ENCODE measurements around the gene NECTIN1.

The NECTIN1 gene

DNA sequence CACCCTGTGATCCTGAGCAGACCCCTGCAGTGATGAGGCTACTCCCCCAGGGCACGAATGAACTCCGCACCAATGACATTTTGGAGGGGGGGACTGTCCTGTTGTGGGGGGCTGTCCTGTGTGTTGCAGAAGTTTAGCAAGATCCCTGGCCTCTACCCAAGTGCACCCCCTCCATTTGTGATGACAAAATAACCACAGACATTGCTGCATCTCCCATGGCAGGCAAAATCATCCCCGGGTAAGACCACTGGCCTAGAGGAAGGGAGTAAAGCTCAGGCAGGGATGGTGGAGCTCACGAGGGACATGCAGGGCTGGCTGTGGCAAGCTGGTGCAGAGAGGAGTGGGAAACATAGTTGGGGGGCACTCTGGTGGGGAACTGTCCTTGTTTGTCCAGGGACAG is 40.6 kb downstream of the NECTIN1 start:
- DNase-seq, result no peak

DNA sequence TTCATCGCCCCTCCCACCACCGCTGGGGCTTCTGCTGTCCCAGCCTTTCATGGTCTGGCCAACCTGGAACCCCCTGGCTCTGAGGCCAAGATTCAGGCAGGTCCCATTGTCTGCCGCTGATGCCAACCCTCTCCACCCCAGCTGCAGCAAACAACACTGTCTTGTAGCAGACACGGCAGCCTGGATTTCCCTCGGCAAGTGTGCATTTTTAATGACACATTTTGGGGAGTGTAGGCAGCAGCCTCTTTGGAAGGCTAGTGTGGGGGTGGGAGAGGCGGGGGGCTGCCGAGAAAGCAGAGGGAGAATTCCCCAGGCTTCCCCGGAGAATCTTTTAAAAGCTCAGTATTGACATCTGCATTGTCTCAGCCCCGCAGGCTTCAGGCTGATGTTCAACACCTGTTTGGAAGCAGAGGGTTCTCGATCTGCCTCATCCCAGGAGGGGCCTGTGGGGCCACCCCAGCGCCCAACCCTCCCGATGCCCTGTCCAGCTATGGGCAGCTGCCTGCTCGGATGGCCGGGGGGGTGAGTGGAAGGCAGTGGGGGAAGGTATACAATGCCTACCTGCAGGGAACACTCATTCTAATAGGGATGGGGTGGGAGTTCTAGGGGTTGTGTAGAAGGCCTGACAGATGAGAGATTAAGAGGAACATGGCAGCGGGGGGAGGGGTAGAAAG is 41.5 kb downstream of the NECTIN1 start:
- DNase-seq, result no peak

GRCh38 chr11:119686177-119686882 is 42.7 kb downstream of the NECTIN1 start:
- no peak for DNase-seq

- DNase-seq, result no peak
These were observed 43.8 kb downstream of the NECTIN1 start for GRCh38 chr11:119685111-119685746.

- no peak for DNase-seq
These were observed 44.5 kb downstream of the NECTIN1 start for GRCh38 chr11:119684361-119685110.

- DNase-seq, result no peak
These were observed 45.2 kb downstream of the NECTIN1 start for GRCh38 chr11:119683783-119684182.

- no peak for DNase-seq
These were observed 47.6 kb downstream of the NECTIN1 start for GRCh38 chr11:119681361-119681910.

GRCh38 chr11:119680541-119681360 is 48.2 kb downstream of the NECTIN1 start:
- no peak for DNase-seq

- no peak for DNase-seq
These were observed 49.7 kb downstream of the NECTIN1 start for GRCh38 chr11:119679346-119679745.

DNA sequence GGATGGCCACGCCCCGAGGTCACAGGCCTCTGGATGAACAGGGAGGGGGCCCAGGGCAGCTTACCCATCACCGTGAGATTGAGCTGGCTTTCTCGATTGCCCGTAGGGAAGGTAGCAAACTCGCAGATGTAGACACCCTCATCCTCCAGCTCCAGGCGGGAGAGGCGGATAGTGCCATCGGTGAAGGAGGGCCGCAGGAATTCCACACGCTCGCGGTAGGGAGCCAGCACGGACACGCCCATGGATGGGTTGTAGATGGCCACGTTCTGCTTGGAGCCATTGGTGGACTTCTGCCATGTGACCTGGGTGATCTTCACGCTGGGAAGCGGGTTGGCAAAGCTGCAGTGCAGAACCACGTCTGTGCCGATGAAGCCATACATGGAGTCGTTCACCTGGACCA is 50.6 kb downstream of the NECTIN1 start:
- no peak for DNase-seq

- DNase-seq, result no peak
These were observed 51.2 kb downstream of the NECTIN1 start for GRCh38 chr11:119677840-119678239.

DNA sequence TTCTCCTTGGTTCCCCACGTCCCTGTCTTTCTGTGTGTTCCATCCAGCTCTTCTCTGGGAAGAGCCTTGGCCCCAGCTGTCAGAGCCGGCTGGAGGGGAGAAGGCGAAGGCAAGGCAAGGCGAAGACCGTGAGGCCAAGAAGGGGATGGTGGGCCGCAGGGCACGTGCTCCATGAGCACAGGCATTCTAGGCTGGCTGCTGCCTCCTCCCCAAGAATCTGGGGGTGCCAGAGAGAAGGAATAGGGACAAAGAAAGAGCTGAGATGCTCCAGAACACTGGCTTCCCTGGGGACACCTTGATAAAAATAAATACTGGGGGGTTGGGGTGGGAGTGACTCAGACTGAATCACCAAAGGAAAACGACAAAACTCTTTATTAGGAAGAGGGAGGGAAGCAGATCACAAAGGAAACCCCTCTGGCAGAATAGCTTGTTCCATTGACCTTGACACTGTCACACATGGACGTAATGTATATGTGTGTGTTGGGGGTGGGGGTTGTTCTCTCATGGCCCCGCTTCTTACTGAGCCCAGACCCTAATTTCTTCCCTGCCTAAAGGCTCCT is 52.5 kb downstream of the NECTIN1 start:
- DNase-seq, result no peak

- DNase-seq, result peak; percentile 19 to 34
These were observed 55.2 kb downstream of the NECTIN1 start for GRCh38 chr11:119673759-119674336.

DNA sequence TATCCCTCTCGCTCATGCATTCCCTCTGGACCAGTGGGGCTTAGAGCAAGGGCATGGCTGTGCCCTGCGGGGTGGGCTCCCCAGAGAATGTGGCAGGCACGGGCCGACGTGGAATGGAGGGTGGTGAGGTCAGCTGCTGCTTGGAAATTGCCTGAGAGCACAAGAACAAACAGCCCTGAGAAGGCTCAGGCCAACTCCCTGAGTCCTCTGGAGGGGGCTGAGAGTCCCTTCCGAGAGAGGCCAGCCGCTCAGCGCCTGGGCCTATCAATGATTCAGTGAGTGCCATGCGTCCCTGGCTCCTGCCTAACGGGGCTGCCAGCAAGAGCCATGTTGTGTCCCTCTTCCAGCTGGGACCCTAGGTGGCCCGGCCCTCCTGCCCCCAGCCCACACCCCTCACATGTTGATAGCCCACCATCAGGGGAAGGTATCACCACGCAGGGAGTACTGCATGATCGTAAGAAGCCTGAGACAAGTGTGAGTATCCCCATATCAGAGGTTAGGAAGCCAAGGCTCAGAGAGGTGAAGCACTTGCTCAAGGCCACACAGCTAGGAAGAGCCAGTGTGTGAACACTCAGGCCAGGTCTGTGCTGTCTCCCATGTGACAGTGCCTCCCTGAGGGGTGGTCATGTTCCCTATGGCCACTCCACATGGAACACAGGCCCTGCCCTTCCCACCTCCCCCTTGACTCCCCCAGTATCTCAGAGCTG is 55.8 kb downstream of the NECTIN1 start:
- no peak for DNase-seq

- no peak for DNase-seq
These were observed 56.4 kb downstream of the NECTIN1 start for GRCh38 chr11:119672597-119672996.

- no peak for DNase-seq
These were observed 57.4 kb downstream of the NECTIN1 start for GRCh38 chr11:119671561-119672015.

GRCh38 chr11:119671051-119671450 is 57.9 kb downstream of the NECTIN1 start:
- no peak for DNase-seq

DNA sequence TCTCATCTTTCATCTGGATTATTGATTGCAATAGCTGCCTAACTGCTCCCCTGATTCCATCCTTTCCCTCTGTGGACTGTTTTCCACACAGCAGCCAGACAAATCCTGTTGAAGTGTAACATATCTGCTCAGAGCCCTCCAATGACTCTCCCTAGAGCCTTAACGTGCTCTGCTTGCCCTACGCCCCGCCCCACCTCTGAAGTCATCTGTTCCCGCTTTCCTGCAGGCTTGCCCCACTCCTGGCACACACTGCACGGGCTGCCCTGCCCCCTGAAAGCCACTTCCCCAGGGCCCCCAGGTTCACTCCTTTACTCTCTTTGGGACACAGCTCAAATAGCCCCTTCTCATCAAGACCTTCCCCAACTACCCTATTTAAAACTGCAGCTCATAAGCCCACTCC is 59.5 kb downstream of the NECTIN1 start:
- DNase-seq, result no peak

GRCh38 chr11:119668676-119669075 is 60.3 kb downstream of the NECTIN1 start:
- no peak for DNase-seq

DNA sequence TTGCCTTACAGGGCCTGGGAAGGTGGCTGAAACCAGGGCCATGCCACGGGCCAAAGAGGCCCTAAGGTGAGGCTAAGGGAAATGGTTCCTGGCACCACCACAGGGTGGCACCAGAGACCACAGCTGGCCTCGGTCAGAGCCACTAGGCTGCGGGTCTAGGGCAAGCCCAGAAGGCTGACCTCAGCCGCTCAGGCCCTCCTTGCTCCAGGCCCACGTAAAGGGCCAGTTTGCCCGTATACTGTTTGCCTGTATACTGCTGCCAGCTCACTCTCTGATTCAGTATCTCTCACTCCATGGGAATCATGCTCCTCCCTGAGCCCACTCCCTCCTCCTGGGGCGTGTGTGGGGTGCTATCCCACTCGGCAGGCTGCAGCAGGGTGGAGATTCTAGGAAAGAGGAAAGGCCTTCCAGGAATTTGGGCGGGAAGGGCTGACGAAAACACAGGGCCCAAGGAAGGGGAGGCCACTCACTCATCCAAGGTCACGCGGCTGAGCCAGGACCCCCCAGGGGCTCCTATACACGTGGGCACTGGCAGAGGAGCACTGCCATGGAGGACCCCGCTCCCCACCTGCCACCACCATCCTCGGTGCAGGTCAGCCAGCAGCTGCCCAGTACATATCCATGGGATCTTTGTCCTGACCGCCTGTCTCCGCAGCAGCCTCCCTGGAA is 62.4 kb downstream of the NECTIN1 start:
- peak; percentile 55 to 60 for DNase-seq

Data from CD4-positive, alpha-beta T cell treated with Interferon alpha-2 for 1 hour (primary cell).